ENCODE results near the gene HDAC4. TPM values are rescaled to one million over a fixed set of nuclear protein-coding genes. Genes with fewer than 3 reads are reported as not detected.

HDAC4 gene
- total RNA-seq, 1 donor from 2014 or later: 29.4 TPM

GRCh38 chr2:239369631-239370161 lies 31.1 kb downstream of the HDAC4 start:
- no peak for DNase-seq (ENCODE audit: low read depth)

GRCh38 chr2:239368906-239369552 lies 31.8 kb downstream of the HDAC4 start:
- no peak for DNase-seq (ENCODE audit: low read depth)

- no peak for DNase-seq (ENCODE audit: low read depth)
These were observed 32.5 kb downstream of the HDAC4 start for GRCh38 chr2:239368321-239368720.

- DNase-seq (ENCODE audit: low read depth): no peak
These were observed 34.1 kb downstream of the HDAC4 start for GRCh38 chr2:239366740-239367139.

- no peak for DNase-seq (ENCODE audit: low read depth)
These were observed 34.9 kb downstream of the HDAC4 start for GRCh38 chr2:239365782-239366435.

- DNase-seq (ENCODE audit: low read depth): no peak
These were observed 35.6 kb downstream of the HDAC4 start for GRCh38 chr2:239365071-239365781.

GRCh38 chr2:239363946-239364637 lies 36.7 kb downstream of the HDAC4 start:
- no peak for DNase-seq (ENCODE audit: low read depth)

GRCh38 chr2:239362507-239362906 lies 38.3 kb downstream of the HDAC4 start:
- DNase-seq (ENCODE audit: low read depth): no peak

- no peak for DNase-seq (ENCODE audit: low read depth)
These were observed 39.5 kb downstream of the HDAC4 start for GRCh38 chr2:239361311-239361642.

- DNase-seq (ENCODE audit: low read depth): no peak
These were observed 40.2 kb downstream of the HDAC4 start for GRCh38 chr2:239360421-239361310.

GRCh38 chr2:239360008-239360407 lies 40.8 kb downstream of the HDAC4 start:
- no peak for DNase-seq (ENCODE audit: low read depth)

GRCh38 chr2:239359196-239359912 lies 41.5 kb downstream of the HDAC4 start:
- DNase-seq (ENCODE audit: low read depth): no peak

GRCh38 chr2:239358062-239358754 lies 42.6 kb downstream of the HDAC4 start:
- DNase-seq (ENCODE audit: low read depth): no peak

GRCh38 chr2:239355724-239356123 lies 45.1 kb downstream of the HDAC4 start:
- DNase-seq (ENCODE audit: low read depth): no peak

- no peak for DNase-seq (ENCODE audit: low read depth)
These were observed 45.7 kb downstream of the HDAC4 start for GRCh38 chr2:239355139-239355538.

- no peak for DNase-seq (ENCODE audit: low read depth)
These were observed 46.1 kb downstream of the HDAC4 start for GRCh38 chr2:239354791-239355136.

GRCh38 chr2:239354132-239354790 lies 46.6 kb downstream of the HDAC4 start:
- DNase-seq (ENCODE audit: low read depth): no peak

- DNase-seq (ENCODE audit: low read depth): no peak
These were observed 47.1 kb downstream of the HDAC4 start for GRCh38 chr2:239353692-239354091.

- no peak for DNase-seq (ENCODE audit: low read depth)
These were observed 49.1 kb downstream of the HDAC4 start for GRCh38 chr2:239351687-239352086.
